ENCODE data around the gene KLHL26.
"Not testable (repeated sequence)": the region's sequence is repeated elsewhere in the genome, so short reads cannot be mapped to it uniquely, and the experiment has no call there.

Gene KLHL26

GRCh38 chr19:18667531-18668251, 30.9 kb downstream of the KLHL26 start:
- DNase-seq (ENCODE audit: low spot score): no peak

- no peak for DNase-seq (ENCODE audit: low spot score)
Measured at GRCh38 chr19:18668252-18668631, 31.4 kb downstream of the KLHL26 start.

- no peak for DNase-seq (ENCODE audit: low spot score)
Measured at GRCh38 chr19:18668744-18669523, 32.1 kb downstream of the KLHL26 start.

GRCh38 chr19:18669524-18669817, 32.6 kb downstream of the KLHL26 start:
- no peak for DNase-seq (ENCODE audit: low spot score)

- DNase-seq (ENCODE audit: low spot score): no peak
Measured at GRCh38 chr19:18669883-18670282, 33.1 kb downstream of the KLHL26 start.

- no peak for DNase-seq (ENCODE audit: low spot score)
Measured at GRCh38 chr19:18670312-18670711, 33.5 kb downstream of the KLHL26 start.

GRCh38 chr19:18671303-18672043, 34.6 kb downstream of the KLHL26 start:
- no peak for DNase-seq (ENCODE audit: low spot score)

- DNase-seq (ENCODE audit: low spot score): no peak
Measured at GRCh38 chr19:18672044-18672451, 35.2 kb downstream of the KLHL26 start.

- DNase-seq (ENCODE audit: low spot score): no peak
Measured at GRCh38 chr19:18672606-18673337, 35.9 kb downstream of the KLHL26 start.

GRCh38 chr19:18674616-18675015, 37.8 kb downstream of the KLHL26 start:
- DNase-seq (ENCODE audit: low spot score): no peak

- peak; percentile 26 for DNase-seq (ENCODE audit: low spot score)
Measured at GRCh38 chr19:18675779-18676178, 39.0 kb downstream of the KLHL26 start.

- no peak for DNase-seq (ENCODE audit: low spot score)
Measured at GRCh38 chr19:18676692-18677091, 39.9 kb downstream of the KLHL26 start.

GRCh38 chr19:18677156-18677555, 40.3 kb downstream of the KLHL26 start:
- no peak for DNase-seq (ENCODE audit: low spot score)

GRCh38 chr19:18680148-18680547, 43.3 kb downstream of the KLHL26 start:
- DNase-seq (ENCODE audit: low spot score): not testable (repeated sequence)

- DNase-seq (ENCODE audit: low spot score): no peak
Measured at GRCh38 chr19:18682807-18683108, 45.9 kb downstream of the KLHL26 start.

GRCh38 chr19:18683109-18683957, 46.5 kb downstream of the KLHL26 start, which contains the start of gene CRTC1:
CRTC1 (plus strand) TSS chr19:18683680; CDS start chr19:18683703, 23 bp downstream.
- DNase-seq (ENCODE audit: low spot score): peak; percentile 90

GRCh38 chr19:18683958-18684641, 47.3 kb downstream of the KLHL26 start:
- DNase-seq (ENCODE audit: low spot score): no peak

- no peak for DNase-seq (ENCODE audit: low spot score)
Measured at GRCh38 chr19:18684642-18684993, 47.8 kb downstream of the KLHL26 start.

GRCh38 chr19:18685597-18686190, 48.9 kb downstream of the KLHL26 start:
- DNase-seq (ENCODE audit: low spot score): no peak

- DNase-seq (ENCODE audit: low spot score): no peak
Measured at GRCh38 chr19:18687740-18688465, 51.1 kb downstream of the KLHL26 start.

Measured in hematopoietic multipotent progenitor cell treated with erythropoietin and hydrocortisone succinate and interleukin-3 and kit ligand, for 15 days (in vitro differentiated cells).